ENCODE results near the gene CCDC122.

Gene CCDC122

DNA sequence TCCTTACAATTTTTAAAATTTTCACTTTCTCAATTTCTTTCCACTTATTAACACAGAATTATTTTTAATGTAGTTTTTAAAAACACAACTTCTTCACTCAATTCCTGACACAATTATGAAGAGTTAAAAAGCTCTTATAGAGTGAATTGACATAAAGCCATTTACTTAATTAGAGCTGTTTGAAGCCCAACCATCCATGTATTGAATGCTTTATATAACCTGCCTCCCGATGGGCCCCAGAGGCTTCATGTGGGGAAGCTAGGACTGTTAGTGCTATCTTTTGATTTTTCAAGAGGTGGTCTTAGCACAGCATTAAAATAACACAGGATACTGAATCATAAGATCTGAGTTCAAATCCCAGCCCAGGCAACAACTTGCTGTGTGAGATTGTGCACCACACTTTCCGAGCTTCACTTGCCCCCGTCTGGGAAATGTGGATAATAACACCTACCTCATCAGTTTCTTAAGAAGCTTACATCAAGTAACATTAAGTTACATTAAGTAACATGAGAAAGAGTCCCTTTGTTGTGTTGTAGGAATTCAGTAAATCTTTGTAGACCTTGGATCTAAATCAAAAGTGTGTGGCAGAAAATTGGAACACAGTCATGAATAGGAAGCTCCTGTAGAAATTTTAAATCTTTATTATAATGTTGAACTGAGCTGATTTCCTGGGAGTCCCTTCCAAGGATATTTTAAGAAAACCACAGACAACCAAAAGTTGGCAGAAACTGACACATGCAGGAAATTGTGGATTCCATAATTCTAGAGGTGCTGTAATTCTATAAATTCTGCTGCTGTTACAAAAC lies 87.3 kb downstream of the CCDC122 start:
- TF ChIP-seq SUZ12 (IDR thresholded peaks at IDR 0.05; ENCODE audit: extremely low read depth, insufficient read depth, insufficient read length) = no peak
- TF ChIP-seq ZNF274 (IDR thresholded peaks at IDR 0.05; ENCODE audit: low read depth, low read length) = no peak
- TF ChIP-seq YY1 (IDR thresholded peaks at IDR 0.05; ENCODE audit: insufficient read depth, insufficient read length) = no peak
- no peak for DNase-seq (ENCODE audit: low read depth, low spot score)
- no peak overlapping the region for H3K4me3 ChIP-seq (ENCODE audit: insufficient read length, low read depth)
- H3K36me3 ChIP-seq (ENCODE audit: insufficient read depth, insufficient read length, low read length) = no peaks in the 10 kb centered on the region
- no peaks in the 10 kb centered on the region for H3K4me1 ChIP-seq (ENCODE audit: insufficient read depth, insufficient read length)
- no peaks in the 10 kb centered on the region; the same call in 1 of the 2 replicates for H3K9me3 ChIP-seq (ENCODE audit: insufficient read depth, low read length)
- no peaks in the 10 kb centered on the region for H3K27me3 ChIP-seq (ENCODE audit: insufficient read depth, insufficient read length)
- no peak overlapping the region for H3K9ac ChIP-seq (ENCODE audit: insufficient read length, low read depth)

DNA sequence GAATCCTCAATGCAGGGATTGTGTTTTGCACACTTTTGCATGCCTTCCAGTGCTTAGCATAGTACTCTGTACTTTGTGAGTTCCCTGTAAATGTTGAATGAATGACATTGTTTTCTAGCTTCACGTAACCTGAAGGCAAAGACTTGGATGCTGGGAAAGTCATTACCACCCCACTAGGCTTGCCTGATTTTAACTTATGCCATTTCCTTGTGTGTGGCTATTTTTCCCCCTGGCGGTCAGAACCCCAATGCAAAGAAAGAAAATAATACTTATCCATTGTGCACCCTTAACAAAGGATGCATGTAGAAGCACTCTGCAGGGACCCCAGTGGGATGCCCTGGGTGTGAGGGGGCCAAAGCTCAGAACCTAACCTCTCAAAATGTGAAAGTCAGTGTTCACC lies 91.5 kb downstream of the CCDC122 start:
- Histone ChIP-seq H3K4me1 (ENCODE audit: insufficient read depth, insufficient read length) (no peaks in the 10 kb centered on the region), H3K36me3 (ENCODE audit: insufficient read depth, insufficient read length, low read length) (no peaks in the 10 kb centered on the region), H3K9me3 (ENCODE audit: insufficient read depth, low read length) (no peaks in the 10 kb centered on the region), H3K27me3 (ENCODE audit: insufficient read depth, insufficient read length) (peaks cover 4% of the 10 kb centered on the region), H3K4me3 (ENCODE audit: insufficient read length, low read depth) (peak overlapping the region; percentile 72), H3K9ac (ENCODE audit: insufficient read length, low read depth) (no peak overlapping the region)
- TF ChIP-seq YY1 (IDR thresholded peaks at IDR 0.05; ENCODE audit: insufficient read depth, insufficient read length) (no peak), SUZ12 (IDR thresholded peaks at IDR 0.05; ENCODE audit: extremely low read depth, insufficient read depth, insufficient read length) (no peak), ZNF274 (IDR thresholded peaks at IDR 0.05; ENCODE audit: low read depth, low read length) (no peak)
- no peak for DNase-seq (ENCODE audit: low read depth, low spot score)

- Histone ChIP-seq H3K4me3 (ENCODE audit: insufficient read length, low read depth) (peak overlapping the region; percentile 72), H3K36me3 (ENCODE audit: insufficient read depth, insufficient read length, low read length) (no peaks in the 10 kb centered on the region), H3K9me3 (ENCODE audit: insufficient read depth, low read length) (no peaks in the 10 kb centered on the region), H3K4me1 (ENCODE audit: insufficient read depth, insufficient read length) (no peaks in the 10 kb centered on the region), H3K27me3 (ENCODE audit: insufficient read depth, insufficient read length) (peaks cover 4% of the 10 kb centered on the region), H3K9ac (ENCODE audit: insufficient read length, low read depth) (peak overlapping the region; percentile 82)
- DNase-seq (ENCODE audit: low read depth, low spot score) = no peak
- TF ChIP-seq SUZ12 (IDR thresholded peaks at IDR 0.05; ENCODE audit: extremely low read depth, insufficient read depth, insufficient read length) = no peak
- TF ChIP-seq YY1 (IDR thresholded peaks at IDR 0.05; ENCODE audit: insufficient read depth, insufficient read length) = no peak
- no peak for TF ChIP-seq ZNF274 (IDR thresholded peaks at IDR 0.05; ENCODE audit: low read depth, low read length)
Measured at GRCh38 chr13:43787518-43787891, 92.0 kb downstream of the CCDC122 start.

DNA sequence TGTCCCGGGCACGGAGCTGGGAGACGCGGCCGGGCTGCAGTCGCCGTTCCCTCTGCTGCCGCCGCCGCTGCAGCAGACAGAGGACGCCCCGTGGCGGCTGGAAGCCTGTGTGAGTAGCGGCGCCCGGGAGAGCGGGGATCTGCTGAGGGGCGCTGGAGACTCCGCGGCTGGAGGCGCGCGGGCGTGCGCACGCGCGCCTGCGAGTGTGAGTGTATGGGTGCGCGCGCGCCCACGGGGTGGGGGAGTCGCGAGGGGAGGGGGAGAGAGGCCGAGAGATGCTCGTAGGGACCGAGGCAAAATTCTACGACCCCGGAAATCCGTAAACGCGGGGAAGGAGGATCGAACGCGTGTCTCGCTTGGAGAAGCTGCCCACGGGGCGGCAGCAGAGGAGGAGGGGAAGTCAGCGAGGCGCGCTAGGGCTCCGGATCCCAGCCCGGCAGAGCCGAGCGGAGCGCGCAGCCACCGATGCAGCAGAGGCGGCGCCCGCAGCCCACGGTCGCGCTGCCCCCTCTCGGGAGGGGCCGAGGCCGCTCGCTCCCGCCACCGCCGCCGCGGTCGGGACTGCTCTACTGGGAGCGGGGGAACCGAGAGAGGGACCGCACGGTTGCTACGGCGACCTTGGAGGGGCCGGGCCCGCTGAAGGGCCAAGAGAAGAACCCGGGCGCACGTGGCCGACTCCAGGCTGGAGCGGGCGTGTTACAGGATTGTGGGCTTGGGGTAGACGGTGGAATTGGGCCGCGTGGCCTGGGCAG lies 92.6 kb downstream of the CCDC122 start, which contains the start of gene ENOX1:
Gene ENOX1 (minus strand): TSS at position 207 of the 752 bp plus-strand sequence.
- no peak for DNase-seq (ENCODE audit: low read depth, low spot score)
- Histone ChIP-seq H3K9ac (ENCODE audit: insufficient read length, low read depth) (peak within 1 kb of the TSS; percentile 82), H3K4me1 (ENCODE audit: insufficient read depth, insufficient read length) (no peaks in the 10 kb centered on the region), H3K36me3 (ENCODE audit: insufficient read depth, insufficient read length, low read length) (no peaks in the 10 kb centered on the region), H3K4me3 (ENCODE audit: insufficient read length, low read depth) (peak within 1 kb of the TSS; percentile 72), H3K27me3 (ENCODE audit: insufficient read depth, insufficient read length) (peaks cover 4% of the 10 kb centered on the region), H3K9me3 (ENCODE audit: insufficient read depth, low read length) (no peaks in the 10 kb centered on the region)
- TF ChIP-seq SUZ12 (IDR thresholded peaks at IDR 0.05; ENCODE audit: extremely low read depth, insufficient read depth, insufficient read length) (no peak), ZNF274 (IDR thresholded peaks at IDR 0.05; ENCODE audit: low read depth, low read length) (no peak), YY1 (IDR thresholded peaks at IDR 0.05; ENCODE audit: insufficient read depth, insufficient read length) (no peak)

- H3K36me3 ChIP-seq (ENCODE audit: insufficient read depth, insufficient read length, low read length) = no peaks in the 10 kb centered on the region
- DNase-seq (ENCODE audit: low read depth, low spot score) = no peak
- H3K9me3 ChIP-seq (ENCODE audit: insufficient read depth, low read length) = no peaks in the 10 kb centered on the region
- H3K9ac ChIP-seq (ENCODE audit: insufficient read length, low read depth) = peak overlapping the region; percentile 61
- H3K4me3 ChIP-seq (ENCODE audit: insufficient read length, low read depth) = peak overlapping the region; percentile 72
- peaks cover 4% of the 10 kb centered on the region for H3K27me3 ChIP-seq (ENCODE audit: insufficient read depth, insufficient read length)
- H3K4me1 ChIP-seq (ENCODE audit: insufficient read depth, insufficient read length) = no peaks in the 10 kb centered on the region
- no peak for TF ChIP-seq YY1 (IDR thresholded peaks at IDR 0.05; ENCODE audit: insufficient read depth, insufficient read length)
- TF ChIP-seq ZNF274 (IDR thresholded peaks at IDR 0.05; ENCODE audit: low read depth, low read length) = no peak
- TF ChIP-seq SUZ12 (IDR thresholded peaks at IDR 0.05; ENCODE audit: extremely low read depth, insufficient read depth, insufficient read length) = no peak
Measured at GRCh38 chr13:43786472-43786765, 93.1 kb downstream of the CCDC122 start.

Measured in NT2/D1 (cell line).